GM23338 (cell line): Measurements from ENCODE around the gene HPRT1. TPM values are rescaled to one million over a fixed set of nuclear protein-coding genes. Genes with fewer than 3 reads are reported as not detected.

ENCODE experiments used
- ATAC-seq: fragments of 200-7000 bp; cut with Tn5 transposase; 3 replicates; pipeline ENCODE4 v1.9.1; 2020
- DNase-seq: peaks from one replicate; pipeline ENCODE4 v3.0.0-alpha.2; 2015; ENCODE audit warnings: low spot score
- H2AFZ ChIP-seq: fragments of 200-600 bp; sonication (generic); 2 replicates; pipeline ENCODE4 v1.8.0; 2016; ENCODE audit warnings: antibody characterized with exemption, mild to moderate bottlenecking, moderate library complexity
- H3F3A ChIP-seq: fragments of 200-600 bp; sonication (generic); replicated peaks from 2 replicates; pipeline ENCODE4 v1.8.0; 2017; ENCODE audit warnings: antibody characterized with exemption, mixed run types, low read depth
- H3K27ac ChIP-seq: fragments of 200-600 bp; sonication (generic); 2 replicates; pipeline ENCODE4 v1.6.1; 2016; ENCODE audit warnings: low read depth
- H3K27me3 ChIP-seq: fragments of 200-600 bp; sonication (generic); 2 replicates; pipeline ENCODE4 v1.8.0; 2016; ENCODE audit warnings: mild to moderate bottlenecking, mixed run types, moderate library complexity; ENCODE audit not compliant: insufficient read depth
- H3K36me3 ChIP-seq: fragments of 200-600 bp; sonication (generic); 2 replicates; pipeline ENCODE4 v1.8.0; 2016; ENCODE audit warnings: mild to moderate bottlenecking; ENCODE audit not compliant: insufficient read depth
- H3K4me1 ChIP-seq: fragments of 200-600 bp; sonication (generic); 2 replicates; pipeline ENCODE4 v1.8.0; 2016; ENCODE audit warnings: mild to moderate bottlenecking, moderate library complexity; ENCODE audit not compliant: insufficient read depth
- H3K4me2 ChIP-seq: fragments of 200-600 bp; sonication (generic); 2 replicates; pipeline ENCODE4 v1.7.1; 2017; ENCODE audit warnings: mixed run types
- H3K4me3 ChIP-seq: fragments of 200-600 bp; sonication (generic); 2 replicates; pipeline ENCODE4 v1.6.1; 2016; ENCODE audit warnings: mixed run types
- H3K79me2 ChIP-seq: fragments of 200-600 bp; sonication (generic); replicated peaks from 2 replicates; pipeline ENCODE4 v1.8.0; 2017; ENCODE audit warnings: mild to moderate bottlenecking; ENCODE audit not compliant: insufficient read depth
- H3K9me2 ChIP-seq: fragments of 200-600 bp; sonication (generic); 2 replicates; pipeline ENCODE4 v1.8.0; 2017; ENCODE audit not compliant: insufficient read depth
- H4K20me1 ChIP-seq: fragments of 200-600 bp; sonication (generic); replicated peaks from 2 replicates; pipeline ENCODE4 v1.8.0; 2017; ENCODE audit warnings: mild to moderate bottlenecking; ENCODE audit not compliant: insufficient read depth
- H3K27ac Mint-ChIP-seq: 2 replicates; pipeline ENCODE4 v1.8.0; 2020; ENCODE audit warnings: inconsistent platforms, mild to moderate bottlenecking, moderate library complexity, mixed read lengths
- H3K27me3 Mint-ChIP-seq: 3 replicates; pipeline ENCODE4 v1.8.0; 2022; ENCODE audit warnings: low read depth, mild to moderate bottlenecking, moderate library complexity, mixed read lengths, inconsistent platforms; ENCODE audit not compliant: insufficient read depth, poor library complexity
- H3K36me3 Mint-ChIP-seq: 3 replicates; pipeline ENCODE4 v1.8.0; 2021; ENCODE audit warnings: low read depth, mild to moderate bottlenecking, inconsistent platforms, moderate library complexity, mixed read lengths
- H3K4me1 Mint-ChIP-seq: 3 replicates; pipeline ENCODE4 v1.8.0; 2020; ENCODE audit warnings: mild to moderate bottlenecking, inconsistent platforms, mixed read lengths
- H3K4me3 Mint-ChIP-seq: 3 replicates; pipeline ENCODE4 v1.8.0; 2021; ENCODE audit warnings: moderate library complexity, mild to moderate bottlenecking, inconsistent platforms, mixed read lengths
- H3K9me3 Mint-ChIP-seq: 3 replicates; pipeline ENCODE4 v1.8.0; 2020; ENCODE audit warnings: moderate library complexity, mild to moderate bottlenecking, inconsistent platforms, mixed read lengths
- CREB1 ChIP-seq: fragments of 250-450 bp; sonication (Bioruptor Pico); IDR thresholded peaks from 2 replicates; pipeline ENCODE4 v1.5.0; 2020; ENCODE audit warnings: low read depth, mild to moderate bottlenecking, moderate library complexity
- EZH2 ChIP-seq: fragments of 200-600 bp; sonication (generic); IDR thresholded peaks from one replicate; pipeline ENCODE4 v1.8.0; 2017; ENCODE audit warnings: antibody characterized with exemption, mild to moderate bottlenecking, low read depth; ENCODE audit not compliant: unreplicated experiment
- EZH2phosphoT487 ChIP-seq: fragments of 200-600 bp; sonication (generic); IDR thresholded peaks from one replicate; pipeline ENCODE4 v1.8.1; 2018; ENCODE audit warnings: antibody characterized with exemption; ENCODE audit not compliant: unreplicated experiment
- JUNB ChIP-seq: IDR thresholded peaks from one replicate; pipeline ENCODE4 v1.6.1; 2016; ENCODE audit warnings: antibody characterized with exemption; ENCODE audit not compliant: unreplicated experiment
- NANOG ChIP-seq: IDR thresholded peaks from 2 replicates; pipeline ENCODE4 v1.6.1; 2016; ENCODE audit warnings: antibody characterized with exemption, borderline replicate concordance
- STAT1 ChIP-seq: IDR thresholded peaks from one replicate; pipeline ENCODE4 v1.6.1; 2016; ENCODE audit warnings: antibody characterized with exemption; ENCODE audit not compliant: unreplicated experiment
- ZNF114 ChIP-seq: fragments of 250-450 bp; sonication (Bioruptor Pico); IDR thresholded peaks from 2 replicates; pipeline ENCODE4 v1.5.0; 2020; ENCODE audit warnings: mild to moderate bottlenecking, moderate library complexity
- ZNF331 ChIP-seq: fragments of 250-450 bp; sonication (Bioruptor Pico); IDR thresholded peaks from 2 replicates; pipeline ENCODE4 v1.5.0; 2020; ENCODE audit warnings: low read depth, mild to moderate bottlenecking, moderate library complexity
- polyA plus RNA-seq: library from polyadenylated mRNA; unstranded; fragments of >200 nt; fragmentation: Nextera tagmentation; extraction: Ambion mirVana; gene quantifications from 2 replicates; pipeline ENCODE4 v1.2.1, GENCODE V29; 2016
- total RNA-seq: library from RNA; depleted of rRNA; stranded (reverse); fragments of >200 nt; shearing (Covaris generic); gene quantifications from 2 replicates; pipeline ENCODE4 v1.2.3, GENCODE V29; 2014
- TF ChIP-seq, protein P1 (sequence below), 2 experiments: fragments of 200-600 bp in 1 of 2; sonication (generic) in 1 of 2; conservative IDR thresholded peaks; 2 replicates each; pipeline versions ENCODE4 v1.5.1 to v1.6.1; 2016 to 2017; ENCODE audit warnings: antibody characterized with exemption in 2 of 2, low read depth in 2 of 2, mild to moderate bottlenecking in 2 of 2, moderate library complexity in 1 of 2
- TF ChIP-seq, protein P2 (sequence below): fragments of 250-450 bp; sonication (Bioruptor Pico); IDR thresholded peaks from 2 replicates; pipeline ENCODE4 v1.5.0; 2020; ENCODE audit warnings: mild to moderate bottlenecking, moderate library complexity
- TF ChIP-seq, protein P3 (sequence below): IDR thresholded peaks from one replicate; pipeline ENCODE4 v1.6.1; 2018; ENCODE audit warnings: antibody characterized with exemption; ENCODE audit not compliant: unreplicated experiment
- TF ChIP-seq, protein P4 (sequence below): IDR thresholded peaks from 2 replicates; pipeline ENCODE4 v1.6.1; 2016; ENCODE audit warnings: antibody characterized with exemption

The HPRT1 gene
- total and polyA plus RNA-seq, 2 experiments from 2014 or later: 27.0 to 79.4 TPM

DNA sequence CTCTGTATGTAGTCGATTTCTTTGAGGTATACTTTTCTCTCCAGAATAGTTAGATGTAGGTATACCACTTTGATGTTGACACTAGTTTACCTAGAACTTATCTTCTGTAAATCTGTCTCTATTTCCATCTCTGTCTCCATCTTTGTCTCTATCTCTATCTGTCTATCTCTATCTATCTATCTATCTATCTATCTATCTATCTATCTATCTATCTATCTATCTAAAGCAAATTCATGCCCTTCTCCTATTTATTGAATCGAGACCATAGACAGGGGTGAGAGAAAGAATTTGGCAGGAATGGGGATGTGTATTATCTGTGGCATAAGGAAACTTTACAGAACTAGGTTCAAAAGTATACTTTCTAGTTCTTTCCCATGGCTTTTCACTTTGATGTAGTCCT is 21.4 kb downstream of the HPRT1 start:
- H3F3A ChIP-seq: no peaks in the 10 kb centered on the region
- DNase-seq (no peak), ATAC-seq (no peak)
- H3K36me3 ChIP-seq: no peaks in the 10 kb centered on the region
- no peaks in the 10 kb centered on the region for H3K79me2 ChIP-seq
- no peaks in the 10 kb centered on the region for H3K4me1 ChIP-seq
- no peak overlapping the region for H3K27ac ChIP-seq
- H3K4me3 ChIP-seq: no peak overlapping the region
- H3K4me1 Mint-ChIP-seq: no peaks in the 10 kb centered on the region
- no peak overlapping the region for H3K4me2 ChIP-seq
- no peaks in the 10 kb centered on the region for H3K27me3 ChIP-seq
- no peaks in the 10 kb centered on the region for H3K9me3 Mint-ChIP-seq
- TF ChIP-seq, protein P1, sequence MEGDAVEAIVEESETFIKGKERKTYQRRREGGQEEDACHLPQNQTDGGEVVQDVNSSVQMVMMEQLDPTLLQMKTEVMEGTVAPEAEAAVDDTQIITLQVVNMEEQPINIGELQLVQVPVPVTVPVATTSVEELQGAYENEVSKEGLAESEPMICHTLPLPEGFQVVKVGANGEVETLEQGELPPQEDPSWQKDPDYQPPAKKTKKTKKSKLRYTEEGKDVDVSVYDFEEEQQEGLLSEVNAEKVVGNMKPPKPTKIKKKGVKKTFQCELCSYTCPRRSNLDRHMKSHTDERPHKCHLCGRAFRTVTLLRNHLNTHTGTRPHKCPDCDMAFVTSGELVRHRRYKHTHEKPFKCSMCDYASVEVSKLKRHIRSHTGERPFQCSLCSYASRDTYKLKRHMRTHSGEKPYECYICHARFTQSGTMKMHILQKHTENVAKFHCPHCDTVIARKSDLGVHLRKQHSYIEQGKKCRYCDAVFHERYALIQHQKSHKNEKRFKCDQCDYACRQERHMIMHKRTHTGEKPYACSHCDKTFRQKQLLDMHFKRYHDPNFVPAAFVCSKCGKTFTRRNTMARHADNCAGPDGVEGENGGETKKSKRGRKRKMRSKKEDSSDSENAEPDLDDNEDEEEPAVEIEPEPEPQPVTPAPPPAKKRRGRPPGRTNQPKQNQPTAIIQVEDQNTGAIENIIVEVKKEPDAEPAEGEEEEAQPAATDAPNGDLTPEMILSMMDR (conservative IDR thresholded peaks at IDR 0.05; ENCODE audit: low read depth in 2 of 2): no peak
- TF ChIP-seq JUNB (no peak), STAT1 (no peak), NANOG (no peak), EZH2 (no peak), ZNF114 (CRISPR knock-in tag) (no peak), CREB1 (CRISPR knock-in tag) (no peak), ZNF331 (CRISPR knock-in tag) (no peak), EZH2phosphoT487 (no peak)
- TF ChIP-seq, protein P2, sequence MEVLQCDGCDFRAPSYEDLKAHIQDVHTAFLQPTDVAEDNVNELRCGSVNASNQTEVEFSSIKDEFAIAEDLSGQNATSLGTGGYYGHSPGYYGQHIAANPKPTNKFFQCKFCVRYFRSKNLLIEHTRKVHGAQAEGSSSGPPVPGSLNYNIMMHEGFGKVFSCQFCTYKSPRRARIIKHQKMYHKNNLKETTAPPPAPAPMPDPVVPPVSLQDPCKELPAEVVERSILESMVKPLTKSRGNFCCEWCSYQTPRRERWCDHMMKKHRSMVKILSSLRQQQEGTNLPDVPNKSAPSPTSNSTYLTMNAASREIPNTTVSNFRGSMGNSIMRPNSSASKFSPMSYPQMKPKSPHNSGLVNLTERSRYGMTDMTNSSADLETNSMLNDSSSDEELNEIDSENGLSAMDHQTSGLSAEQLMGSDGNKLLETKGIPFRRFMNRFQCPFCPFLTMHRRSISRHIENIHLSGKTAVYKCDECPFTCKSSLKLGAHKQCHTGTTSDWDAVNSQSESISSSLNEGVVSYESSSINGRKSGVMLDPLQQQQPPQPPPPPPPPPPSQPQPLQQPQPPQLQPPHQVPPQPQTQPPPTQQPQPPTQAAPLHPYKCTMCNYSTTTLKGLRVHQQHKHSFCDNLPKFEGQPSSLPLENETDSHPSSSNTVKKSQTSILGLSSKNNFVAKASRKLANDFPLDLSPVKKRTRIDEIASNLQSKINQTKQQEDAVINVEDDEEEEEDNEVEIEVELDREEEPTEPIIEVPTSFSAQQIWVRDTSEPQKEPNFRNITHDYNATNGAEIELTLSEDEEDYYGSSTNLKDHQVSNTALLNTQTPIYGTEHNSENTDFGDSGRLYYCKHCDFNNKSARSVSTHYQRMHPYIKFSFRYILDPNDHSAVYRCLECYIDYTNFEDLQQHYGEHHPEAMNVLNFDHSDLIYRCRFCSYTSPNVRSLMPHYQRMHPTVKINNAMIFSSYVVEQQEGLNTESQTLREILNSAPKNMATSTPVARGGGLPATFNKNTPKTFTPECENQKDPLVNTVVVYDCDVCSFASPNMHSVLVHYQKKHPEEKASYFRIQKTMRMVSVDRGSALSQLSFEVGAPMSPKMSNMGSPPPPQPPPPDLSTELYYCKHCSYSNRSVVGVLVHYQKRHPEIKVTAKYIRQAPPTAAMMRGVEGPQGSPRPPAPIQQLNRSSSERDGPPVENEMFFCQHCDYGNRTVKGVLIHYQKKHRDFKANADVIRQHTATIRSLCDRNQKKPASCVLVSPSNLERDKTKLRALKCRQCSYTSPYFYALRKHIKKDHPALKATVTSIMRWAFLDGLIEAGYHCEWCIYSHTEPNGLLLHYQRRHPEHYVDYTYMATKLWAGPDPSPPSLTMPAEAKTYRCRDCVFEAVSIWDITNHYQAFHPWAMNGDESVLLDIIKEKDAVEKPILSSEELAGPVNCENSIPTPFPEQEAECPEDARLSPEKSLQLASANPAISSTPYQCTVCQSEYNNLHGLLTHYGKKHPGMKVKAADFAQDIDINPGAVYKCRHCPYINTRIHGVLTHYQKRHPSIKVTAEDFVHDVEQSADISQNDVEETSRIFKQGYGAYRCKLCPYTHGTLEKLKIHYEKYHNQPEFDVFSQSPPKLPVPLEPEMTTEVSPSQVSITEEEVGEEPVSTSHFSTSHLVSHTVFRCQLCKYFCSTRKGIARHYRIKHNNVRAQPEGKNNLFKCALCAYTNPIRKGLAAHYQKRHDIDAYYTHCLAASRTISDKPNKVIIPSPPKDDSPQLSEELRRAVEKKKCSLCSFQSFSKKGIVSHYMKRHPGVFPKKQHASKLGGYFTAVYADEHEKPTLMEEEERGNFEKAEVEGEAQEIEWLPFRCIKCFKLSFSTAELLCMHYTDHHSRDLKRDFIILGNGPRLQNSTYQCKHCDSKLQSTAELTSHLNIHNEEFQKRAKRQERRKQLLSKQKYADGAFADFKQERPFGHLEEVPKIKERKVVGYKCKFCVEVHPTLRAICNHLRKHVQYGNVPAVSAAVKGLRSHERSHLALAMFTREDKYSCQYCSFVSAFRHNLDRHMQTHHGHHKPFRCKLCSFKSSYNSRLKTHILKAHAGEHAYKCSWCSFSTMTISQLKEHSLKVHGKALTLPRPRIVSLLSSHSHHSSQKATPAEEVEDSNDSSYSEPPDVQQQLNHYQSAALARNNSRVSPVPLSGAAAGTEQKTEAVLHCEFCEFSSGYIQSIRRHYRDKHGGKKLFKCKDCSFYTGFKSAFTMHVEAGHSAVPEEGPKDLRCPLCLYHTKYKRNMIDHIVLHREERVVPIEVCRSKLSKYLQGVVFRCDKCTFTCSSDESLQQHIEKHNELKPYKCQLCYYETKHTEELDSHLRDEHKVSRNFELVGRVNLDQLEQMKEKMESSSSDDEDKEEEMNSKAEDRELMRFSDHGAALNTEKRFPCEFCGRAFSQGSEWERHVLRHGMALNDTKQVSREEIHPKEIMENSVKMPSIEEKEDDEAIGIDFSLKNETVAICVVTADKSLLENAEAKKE (CRISPR knock-in tag): no peak
- TF ChIP-seq, protein P3, sequence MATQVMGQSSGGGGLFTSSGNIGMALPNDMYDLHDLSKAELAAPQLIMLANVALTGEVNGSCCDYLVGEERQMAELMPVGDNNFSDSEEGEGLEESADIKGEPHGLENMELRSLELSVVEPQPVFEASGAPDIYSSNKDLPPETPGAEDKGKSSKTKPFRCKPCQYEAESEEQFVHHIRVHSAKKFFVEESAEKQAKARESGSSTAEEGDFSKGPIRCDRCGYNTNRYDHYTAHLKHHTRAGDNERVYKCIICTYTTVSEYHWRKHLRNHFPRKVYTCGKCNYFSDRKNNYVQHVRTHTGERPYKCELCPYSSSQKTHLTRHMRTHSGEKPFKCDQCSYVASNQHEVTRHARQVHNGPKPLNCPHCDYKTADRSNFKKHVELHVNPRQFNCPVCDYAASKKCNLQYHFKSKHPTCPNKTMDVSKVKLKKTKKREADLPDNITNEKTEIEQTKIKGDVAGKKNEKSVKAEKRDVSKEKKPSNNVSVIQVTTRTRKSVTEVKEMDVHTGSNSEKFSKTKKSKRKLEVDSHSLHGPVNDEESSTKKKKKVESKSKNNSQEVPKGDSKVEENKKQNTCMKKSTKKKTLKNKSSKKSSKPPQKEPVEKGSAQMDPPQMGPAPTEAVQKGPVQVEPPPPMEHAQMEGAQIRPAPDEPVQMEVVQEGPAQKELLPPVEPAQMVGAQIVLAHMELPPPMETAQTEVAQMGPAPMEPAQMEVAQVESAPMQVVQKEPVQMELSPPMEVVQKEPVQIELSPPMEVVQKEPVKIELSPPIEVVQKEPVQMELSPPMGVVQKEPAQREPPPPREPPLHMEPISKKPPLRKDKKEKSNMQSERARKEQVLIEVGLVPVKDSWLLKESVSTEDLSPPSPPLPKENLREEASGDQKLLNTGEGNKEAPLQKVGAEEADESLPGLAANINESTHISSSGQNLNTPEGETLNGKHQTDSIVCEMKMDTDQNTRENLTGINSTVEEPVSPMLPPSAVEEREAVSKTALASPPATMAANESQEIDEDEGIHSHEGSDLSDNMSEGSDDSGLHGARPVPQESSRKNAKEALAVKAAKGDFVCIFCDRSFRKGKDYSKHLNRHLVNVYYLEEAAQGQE: no peak
- TF ChIP-seq, protein P4, sequence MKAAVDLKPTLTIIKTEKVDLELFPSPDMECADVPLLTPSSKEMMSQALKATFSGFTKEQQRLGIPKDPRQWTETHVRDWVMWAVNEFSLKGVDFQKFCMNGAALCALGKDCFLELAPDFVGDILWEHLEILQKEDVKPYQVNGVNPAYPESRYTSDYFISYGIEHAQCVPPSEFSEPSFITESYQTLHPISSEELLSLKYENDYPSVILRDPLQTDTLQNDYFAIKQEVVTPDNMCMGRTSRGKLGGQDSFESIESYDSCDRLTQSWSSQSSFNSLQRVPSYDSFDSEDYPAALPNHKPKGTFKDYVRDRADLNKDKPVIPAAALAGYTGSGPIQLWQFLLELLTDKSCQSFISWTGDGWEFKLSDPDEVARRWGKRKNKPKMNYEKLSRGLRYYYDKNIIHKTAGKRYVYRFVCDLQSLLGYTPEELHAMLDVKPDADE: no peak
- H3K27me3 Mint-ChIP-seq: peaks cover 1% of the 10 kb centered on the region
- no peak overlapping the region for H3K27ac Mint-ChIP-seq
- H3K4me3 Mint-ChIP-seq: no peak overlapping the region
- H3K9me2 ChIP-seq: no peaks in the 10 kb centered on the region
- H3K36me3 Mint-ChIP-seq: peaks cover 19% of the 10 kb centered on the region; the same call in 2 of the 3 replicates
- H4K20me1 ChIP-seq: no peaks in the 10 kb centered on the region
- H2AFZ ChIP-seq: no peak overlapping the region
